Islet of Langerhans (tissue), 1 donor: ENCODE data around the gene HERPUD2.
"Not testable (repeated sequence)": the region's sequence is repeated elsewhere in the genome, so short reads cannot be mapped to it uniquely, and the experiment has no call there.

Experiments
- FAIRE-seq: peaks from one replicate; lab custom pipeline; 2011; peaks lifted over from hg19 to GRCh38; lab: Jason Lieb, UNC

Gene HERPUD2

GRCh38 chr7:35676211-35676610 lies 18.7 kb downstream of the HERPUD2 start:
- no peak for FAIRE-seq

GRCh38 chr7:35670856-35671569 lies 23.9 kb downstream of the HERPUD2 start:
- FAIRE-seq, result no peak

- not testable (repeated sequence) for FAIRE-seq
Observed at GRCh38 chr7:35660411-35660810, 34.5 kb downstream of the HERPUD2 start.

- FAIRE-seq, result peak; percentile 38
Observed at GRCh38 chr7:35658606-35659201, 36.2 kb downstream of the HERPUD2 start.

GRCh38 chr7:35657125-35657524 lies 37.8 kb downstream of the HERPUD2 start:
- no peak for FAIRE-seq

- not testable (repeated sequence) for FAIRE-seq
Observed at GRCh38 chr7:35654558-35654957, 40.4 kb downstream of the HERPUD2 start.

- FAIRE-seq, result no peak
Observed at GRCh38 chr7:35652124-35652523, 42.8 kb downstream of the HERPUD2 start.

GRCh38 chr7:35650751-35651150 lies 44.2 kb downstream of the HERPUD2 start:
- FAIRE-seq, result no peak

GRCh38 chr7:35649711-35650110 lies 45.2 kb downstream of the HERPUD2 start:
- no peak for FAIRE-seq

GRCh38 chr7:35648367-35648766 lies 46.6 kb downstream of the HERPUD2 start:
- no peak for FAIRE-seq

- peak; percentile 100 for FAIRE-seq
Observed at GRCh38 chr7:35647171-35647574, 47.8 kb downstream of the HERPUD2 start.

- no peak for FAIRE-seq
Observed at GRCh38 chr7:35646289-35647023, 48.5 kb downstream of the HERPUD2 start.

GRCh38 chr7:35645691-35646090 lies 49.2 kb downstream of the HERPUD2 start:
- FAIRE-seq, result peak; percentile 95

GRCh38 chr7:35630024-35630972 lies 64.6 kb downstream of the HERPUD2 start:
- FAIRE-seq, result no peak

- no peak for FAIRE-seq
Observed at GRCh38 chr7:35624299-35625186, 70.4 kb downstream of the HERPUD2 start.

GRCh38 chr7:35623381-35623780 lies 71.6 kb downstream of the HERPUD2 start:
- no peak for FAIRE-seq

- no peak for FAIRE-seq
Observed at GRCh38 chr7:35619863-35620262, 75.1 kb downstream of the HERPUD2 start.

GRCh38 chr7:35617041-35617440 lies 77.9 kb downstream of the HERPUD2 start:
- FAIRE-seq, result no peak

- no peak for FAIRE-seq
Observed at GRCh38 chr7:35613150-35613549, 81.8 kb downstream of the HERPUD2 start.

- no peak for FAIRE-seq
Observed at GRCh38 chr7:35605760-35606159, 89.2 kb downstream of the HERPUD2 start.

GRCh38 chr7:35604595-35604994 lies 90.3 kb downstream of the HERPUD2 start:
- no peak for FAIRE-seq
